EH (cell line): ENCODE data around the gene TOPBP1.

ENCODE experiments used
- DNase-seq: peaks from one replicate; pipeline ENCODE4 v3.0.0-alpha.2; 2015; ENCODE audit warnings: low read depth

Gene TOPBP1

DNA sequence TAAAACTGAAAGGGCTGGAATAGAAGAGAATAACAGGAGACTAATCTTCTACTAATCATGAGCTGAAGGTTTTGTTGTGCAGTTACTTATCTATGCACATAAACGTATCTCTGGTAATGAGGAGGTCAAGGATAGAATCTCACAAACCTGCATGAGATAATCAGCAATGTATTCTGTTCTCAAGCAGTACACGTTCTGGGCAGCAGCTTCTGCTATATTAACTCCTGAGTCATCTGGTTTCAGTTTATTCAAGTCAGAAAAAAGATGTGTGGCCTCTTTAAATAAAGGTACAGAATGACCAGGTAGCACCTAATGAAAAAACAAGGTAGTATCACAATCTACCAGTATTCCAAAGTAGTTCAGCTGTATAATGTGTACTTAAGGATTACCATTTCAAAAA, 53.4 kb downstream of the TOPBP1 start:
- DNase-seq, result no peak

DNA sequence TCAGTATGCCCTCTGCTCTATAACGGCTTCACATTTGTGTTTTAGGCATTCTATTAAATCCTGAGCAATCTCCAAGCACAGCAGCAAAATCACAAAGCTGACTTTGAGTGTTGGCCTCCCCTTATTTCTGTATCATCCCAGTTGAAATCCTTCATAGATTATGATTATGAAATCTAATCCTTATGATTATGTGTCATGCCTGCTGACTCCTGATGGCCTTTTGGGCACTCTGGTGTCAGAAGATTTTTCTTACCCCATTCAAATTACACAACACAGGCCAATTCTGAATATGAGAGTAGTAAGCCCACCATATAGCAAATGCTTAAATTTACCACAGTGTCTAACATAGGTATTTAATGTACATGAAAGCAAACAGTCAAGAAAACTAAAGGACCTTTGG, 53.9 kb downstream of the TOPBP1 start:
- no peak for DNase-seq

DNA sequence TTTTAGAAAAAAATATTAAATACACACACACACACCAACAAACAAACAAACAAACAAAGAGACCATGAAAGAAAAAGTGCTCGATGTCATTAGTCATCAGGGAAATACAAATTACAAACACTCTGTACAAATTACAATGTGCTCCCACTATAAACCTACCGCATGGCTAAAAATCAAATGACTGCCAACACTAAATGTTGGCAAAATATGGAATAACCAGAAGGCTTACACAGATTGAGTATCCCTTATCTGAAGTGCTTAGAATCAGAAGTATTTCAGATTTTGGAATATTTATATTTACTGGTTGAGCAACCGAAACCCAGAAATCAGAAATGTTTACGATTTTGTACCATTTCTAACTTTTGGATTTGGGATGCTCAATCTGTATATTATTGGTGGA, 54.8 kb downstream of the TOPBP1 start:
- DNase-seq, result no peak

DNA sequence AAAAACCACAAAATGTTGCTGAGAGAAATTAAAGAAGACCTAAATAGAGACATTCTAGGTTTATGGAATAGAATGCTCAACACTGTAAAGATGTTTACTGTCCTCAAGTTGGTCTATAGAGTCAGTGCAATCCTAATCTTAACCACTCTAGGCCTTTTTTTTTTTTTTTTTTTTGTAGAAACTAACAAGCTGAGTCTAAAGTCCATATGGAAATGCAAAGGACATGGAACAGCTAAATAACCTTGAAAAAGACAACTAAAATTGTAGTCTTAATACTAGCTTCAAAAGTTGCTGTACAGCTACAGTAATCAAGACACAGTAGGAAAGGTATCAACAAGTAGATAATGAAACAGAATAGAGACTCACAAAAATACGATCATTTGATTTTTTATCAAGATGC, 55.4 kb downstream of the TOPBP1 start:
- no peak for DNase-seq

DNA sequence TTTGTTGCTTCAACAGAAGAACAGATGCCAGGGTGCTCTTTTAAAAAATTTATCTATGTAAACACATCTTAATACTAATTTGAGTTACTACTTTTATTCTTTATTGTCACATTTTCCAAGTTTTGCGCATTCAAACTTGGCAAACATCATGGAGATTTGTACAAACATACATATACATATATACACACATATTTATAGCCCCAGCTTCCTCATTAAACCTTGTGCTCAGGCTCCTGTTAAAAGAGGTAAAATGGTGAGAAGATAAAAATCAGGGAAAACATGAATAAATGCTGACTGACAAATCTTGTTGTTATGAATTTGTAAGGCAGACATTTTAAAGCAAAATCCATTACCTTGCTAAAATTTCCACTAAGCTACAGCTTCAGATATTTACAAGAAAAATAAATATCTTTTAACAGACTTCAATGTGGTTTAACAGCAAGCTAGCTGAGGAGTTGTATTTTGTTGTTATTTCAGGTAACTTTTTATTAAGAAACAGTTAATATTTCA, 61.1 kb downstream of the TOPBP1 start:
- DNase-seq, result no peak

DNA sequence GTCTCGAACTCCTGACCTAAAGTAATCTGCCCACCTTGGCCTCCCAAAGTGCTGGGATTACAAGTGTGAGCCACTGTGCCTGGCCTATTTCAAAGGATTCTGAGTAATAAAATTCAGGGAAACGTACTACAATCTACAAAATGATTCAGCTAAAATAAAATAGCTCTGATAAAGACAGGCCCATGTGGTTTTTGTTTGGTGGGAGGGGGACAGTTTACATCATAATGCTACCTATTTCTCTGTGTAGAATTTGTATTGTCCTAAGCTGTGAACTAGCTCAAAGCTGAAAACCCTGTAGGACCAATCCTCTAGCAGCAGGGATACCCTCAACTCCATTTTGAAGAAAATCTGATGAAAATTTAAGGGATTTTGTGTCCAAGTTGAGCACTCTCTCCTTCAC, 62.5 kb downstream of the TOPBP1 start:
- DNase-seq, result no peak

DNA sequence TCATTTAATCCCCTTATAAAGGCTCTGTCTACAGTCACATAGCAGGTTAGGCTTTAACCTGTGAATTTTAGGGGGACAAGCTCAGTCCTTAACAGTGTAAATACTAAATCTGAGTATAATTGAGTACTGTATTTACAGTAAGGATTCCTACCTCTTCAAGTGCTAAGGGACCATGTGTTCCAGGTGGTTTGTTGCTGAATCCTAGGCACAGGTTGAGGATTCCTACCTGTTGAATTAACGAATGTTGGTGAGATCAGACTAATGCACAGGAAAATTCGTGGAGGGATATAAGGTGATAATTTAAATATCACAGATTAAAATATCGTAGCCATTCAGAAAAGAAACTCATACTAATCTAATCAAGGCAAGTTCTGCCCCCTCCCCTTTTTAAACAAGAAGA, 63.3 kb downstream of the TOPBP1 start:
- DNase-seq, result no peak

DNA sequence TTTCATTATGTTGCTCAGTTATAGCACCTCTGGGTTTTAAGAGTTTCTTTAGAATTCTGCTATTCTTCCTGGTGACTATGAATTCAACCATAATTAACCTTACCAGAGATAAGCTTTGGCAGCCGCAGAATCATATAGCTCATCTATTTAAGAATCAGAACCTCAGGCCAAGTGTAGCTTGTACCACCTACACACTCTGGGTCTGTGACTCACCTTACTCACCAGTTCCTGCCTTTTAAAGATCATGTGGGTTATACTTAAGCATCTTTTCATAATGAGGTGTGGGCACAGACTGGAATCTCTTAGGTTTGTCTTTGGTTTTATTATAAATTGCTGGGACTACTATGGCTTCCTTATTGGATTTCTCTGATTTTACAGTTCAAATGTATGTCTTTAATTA, 66.4 kb downstream of the TOPBP1 start:
- peak; percentile 45 for DNase-seq

DNA sequence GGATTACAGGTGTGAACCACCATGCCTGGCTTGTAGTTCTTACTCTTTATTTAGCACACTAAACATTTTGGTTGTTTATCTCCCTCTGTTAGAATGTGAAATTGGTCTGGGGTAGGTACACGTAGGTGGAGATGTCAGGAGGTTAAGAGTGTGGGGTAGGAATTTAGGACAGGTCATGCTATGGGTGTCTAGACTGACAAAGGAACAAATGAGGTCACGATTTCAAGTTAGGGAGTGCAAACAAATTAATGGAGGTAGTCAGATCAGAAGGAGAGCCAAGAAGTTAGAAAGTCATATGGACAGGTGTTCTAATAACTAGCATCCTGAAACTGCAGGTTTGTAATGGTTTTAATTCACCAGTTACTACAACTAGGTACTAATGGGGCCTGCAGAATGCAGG, 68.5 kb downstream of the TOPBP1 start:
- DNase-seq, result no peak

DNA sequence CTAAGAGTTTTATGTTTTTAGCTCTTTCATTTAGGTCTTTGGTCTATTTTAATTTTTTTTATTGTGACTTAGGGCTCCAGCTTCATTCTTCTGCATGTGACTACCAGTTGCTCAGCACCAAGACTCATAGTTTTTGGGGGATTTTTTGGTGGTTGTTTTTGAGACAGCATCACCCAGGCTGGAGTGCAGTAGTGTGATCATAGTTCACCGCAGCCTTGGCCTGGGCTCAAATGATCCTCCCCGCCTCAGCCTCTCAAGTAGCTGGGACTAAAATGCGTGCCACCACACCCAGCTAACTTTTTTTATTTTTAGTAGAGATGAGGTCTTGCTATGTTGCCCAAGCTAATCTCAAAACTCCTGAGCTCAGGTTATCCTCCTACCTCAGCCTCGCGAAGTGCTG, 68.9 kb downstream of the TOPBP1 start:
- DNase-seq, result no peak

DNA sequence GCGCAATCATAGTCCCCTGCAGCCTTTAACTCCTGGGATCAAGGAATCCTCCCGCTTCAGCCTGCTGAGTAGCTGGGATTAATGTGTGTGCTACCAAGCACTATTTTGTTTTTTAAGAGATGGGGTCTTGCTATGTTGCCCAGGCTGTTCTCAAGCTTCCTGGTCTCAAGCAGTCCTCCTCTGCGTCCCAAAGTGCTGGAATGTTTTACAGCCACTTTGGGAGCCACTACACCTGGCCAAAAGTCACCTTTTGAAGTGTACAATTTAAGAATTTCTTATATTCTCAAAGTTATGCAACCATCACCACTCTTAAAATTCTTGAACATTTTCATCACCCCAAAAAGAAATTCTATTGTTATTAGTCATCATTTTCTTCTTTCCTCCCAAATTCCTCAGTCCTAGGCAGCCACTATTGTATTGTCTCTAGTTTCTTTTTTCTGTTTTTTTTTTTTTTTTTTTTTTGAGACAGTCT, 70.4 kb downstream of the TOPBP1 start:
- DNase-seq, result peak; percentile 80

DNA sequence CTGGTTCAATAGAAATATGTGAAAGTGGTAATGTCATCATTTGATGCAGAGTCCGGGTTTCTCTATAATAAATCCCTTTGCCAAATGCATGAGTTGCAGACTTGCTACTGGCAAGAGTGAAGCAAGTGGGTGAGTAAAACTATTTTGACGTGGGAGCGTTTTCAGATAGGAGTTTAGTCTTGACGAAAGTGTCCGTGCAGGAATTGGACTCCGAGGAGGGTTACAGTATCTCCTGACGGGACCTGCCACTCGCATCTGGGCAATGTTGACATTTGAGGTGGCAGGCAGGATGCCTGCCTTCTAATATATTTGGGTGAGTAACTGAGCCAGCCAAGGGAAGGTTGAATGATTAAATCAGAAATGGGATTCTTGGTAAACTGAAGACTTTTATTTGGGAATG, 72.2 kb downstream of the TOPBP1 start:
- no peak for DNase-seq

DNA sequence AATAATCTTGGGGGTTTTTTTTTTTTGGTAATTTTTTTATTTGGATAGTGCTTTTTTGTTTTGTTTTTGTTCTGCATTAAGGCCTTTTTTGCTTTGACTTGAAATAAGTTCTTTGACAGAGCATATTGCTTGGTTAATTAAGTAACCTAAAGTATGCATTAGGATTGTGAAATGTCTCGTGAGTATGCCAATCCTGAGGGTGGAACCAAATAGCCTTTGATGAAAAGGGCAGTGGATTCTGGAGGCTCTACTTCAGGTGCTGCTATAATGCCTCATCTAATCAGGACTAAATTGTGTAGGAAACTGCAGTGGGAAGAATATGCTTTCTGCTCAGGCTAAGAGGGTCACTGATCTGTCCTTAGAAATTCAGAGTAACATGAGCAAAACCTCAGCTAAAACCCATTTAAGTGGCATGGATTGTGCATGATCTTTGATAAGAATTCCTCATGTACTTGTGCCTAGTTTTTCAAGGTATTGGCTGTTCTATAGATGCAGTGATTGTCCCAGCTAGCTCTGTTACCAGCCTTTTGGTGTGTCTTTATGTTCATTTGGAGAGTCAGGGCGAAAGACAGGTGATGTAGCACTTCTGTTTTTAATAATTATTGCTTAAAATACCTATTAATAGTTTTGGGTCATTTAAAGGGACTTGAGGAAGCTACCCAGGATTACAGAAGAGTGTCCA, 72.8 kb downstream of the TOPBP1 start:
- DNase-seq, result no peak

DNA sequence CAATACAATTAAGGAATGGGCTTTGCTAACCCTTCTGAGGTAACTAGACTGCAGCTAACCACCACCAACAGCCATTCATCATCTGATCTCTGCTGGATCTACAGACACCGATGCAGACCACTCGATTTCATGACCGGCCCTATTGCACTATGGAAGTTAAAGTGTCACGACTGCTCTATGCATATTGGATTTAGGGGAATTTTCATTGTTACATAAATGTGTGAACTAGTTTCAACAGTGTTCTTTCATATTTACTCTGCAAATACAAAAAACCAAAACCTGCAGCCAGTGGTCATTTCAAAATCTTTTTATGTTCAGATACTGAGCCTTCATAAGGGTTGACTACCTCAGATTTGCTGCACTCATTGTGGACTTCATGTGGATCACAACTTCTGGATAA, 73.7 kb downstream of the TOPBP1 start:
- DNase-seq, result no peak

DNA sequence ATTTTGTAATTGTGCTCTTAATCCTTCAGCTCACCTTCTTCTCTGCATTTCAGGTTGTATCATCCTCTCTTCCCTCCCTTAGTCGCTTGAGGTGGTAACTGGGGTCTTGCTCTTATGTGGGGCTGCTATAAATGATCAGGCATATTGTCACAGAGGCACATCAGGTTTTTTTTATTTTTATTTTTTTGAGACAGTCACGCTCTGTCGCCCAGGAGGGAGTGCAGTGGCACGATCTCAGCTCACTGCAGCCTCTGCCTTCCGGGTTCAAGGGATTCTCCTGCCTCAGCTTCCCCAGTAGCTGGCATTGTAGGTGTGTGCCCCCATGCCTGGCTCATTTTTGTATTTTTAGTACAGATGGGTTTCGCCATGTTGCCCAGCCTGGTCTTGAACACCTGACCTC, 78.3 kb downstream of the TOPBP1 start:
- DNase-seq, result no peak

DNA sequence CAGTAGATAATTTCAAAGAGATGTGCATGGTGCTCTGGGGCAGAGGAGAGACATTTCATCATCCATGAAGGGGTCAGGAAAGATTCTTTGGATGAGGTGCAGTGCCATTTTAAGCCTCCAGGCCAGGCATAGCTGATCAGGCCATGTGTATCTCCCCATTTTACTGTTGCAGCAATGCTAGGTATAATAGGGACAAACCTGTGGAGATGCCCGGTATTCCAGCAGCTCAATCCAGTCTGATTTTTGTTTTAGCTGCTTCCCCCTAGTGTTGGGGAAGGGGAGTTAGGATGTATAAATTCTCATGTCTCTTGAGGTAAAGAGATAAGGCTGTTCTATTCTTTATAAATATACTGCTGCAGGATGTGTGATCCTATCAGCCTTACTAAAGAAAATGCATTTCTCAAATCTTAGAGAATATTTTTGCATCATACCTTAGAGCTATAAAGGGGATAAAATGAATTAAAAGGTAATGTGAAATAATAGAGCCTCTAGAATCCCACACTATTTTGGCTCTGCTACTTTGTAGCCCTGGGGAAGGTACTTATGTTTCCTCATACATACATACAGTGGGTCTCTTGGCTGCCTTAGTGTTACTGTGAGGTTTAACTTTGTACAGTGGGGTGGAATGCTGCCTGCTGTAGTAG, 83.1 kb downstream of the TOPBP1 start:
- peak; percentile 63 for DNase-seq

DNA sequence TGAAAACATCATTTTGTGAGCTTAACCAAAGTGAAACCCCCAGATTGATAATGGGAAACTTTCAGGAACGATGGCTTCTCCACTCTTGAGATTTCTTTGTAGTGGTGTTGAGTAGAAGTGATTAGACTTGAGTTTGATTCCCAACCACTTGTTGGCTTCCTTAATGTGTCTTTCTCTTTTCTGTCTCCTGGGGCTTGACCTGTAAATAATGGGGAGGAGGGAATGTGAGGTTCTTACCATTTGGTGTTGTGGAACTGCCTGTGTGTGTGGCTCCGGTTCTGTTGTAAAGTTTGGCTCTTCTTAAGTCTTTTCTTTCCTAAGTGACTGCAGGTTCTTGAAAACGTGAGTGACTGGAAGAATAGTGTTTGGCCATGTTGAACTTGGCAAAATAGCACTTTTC, 85.6 kb downstream of the TOPBP1 start:
- no peak for DNase-seq

DNA sequence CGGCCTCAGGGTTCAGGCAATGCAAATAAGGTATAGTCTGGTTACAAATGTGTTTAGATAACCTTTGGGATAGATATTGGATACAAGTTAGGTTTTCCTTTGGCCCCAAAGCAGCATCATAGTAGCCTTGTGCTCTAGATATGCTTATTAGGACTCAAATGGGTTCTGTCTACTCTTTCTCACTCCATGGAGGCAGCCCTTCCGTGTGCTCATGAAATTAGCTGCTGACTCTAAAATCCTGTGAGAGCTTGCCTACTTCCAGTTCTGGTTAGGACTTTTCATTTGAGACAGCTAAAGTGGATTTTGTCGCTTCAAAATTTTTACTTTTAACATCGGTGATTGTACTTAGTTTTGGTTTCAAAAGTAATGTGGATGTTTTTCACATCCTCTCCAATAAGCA, 86.7 kb downstream of the TOPBP1 start:
- peak; percentile 16 for DNase-seq

DNA sequence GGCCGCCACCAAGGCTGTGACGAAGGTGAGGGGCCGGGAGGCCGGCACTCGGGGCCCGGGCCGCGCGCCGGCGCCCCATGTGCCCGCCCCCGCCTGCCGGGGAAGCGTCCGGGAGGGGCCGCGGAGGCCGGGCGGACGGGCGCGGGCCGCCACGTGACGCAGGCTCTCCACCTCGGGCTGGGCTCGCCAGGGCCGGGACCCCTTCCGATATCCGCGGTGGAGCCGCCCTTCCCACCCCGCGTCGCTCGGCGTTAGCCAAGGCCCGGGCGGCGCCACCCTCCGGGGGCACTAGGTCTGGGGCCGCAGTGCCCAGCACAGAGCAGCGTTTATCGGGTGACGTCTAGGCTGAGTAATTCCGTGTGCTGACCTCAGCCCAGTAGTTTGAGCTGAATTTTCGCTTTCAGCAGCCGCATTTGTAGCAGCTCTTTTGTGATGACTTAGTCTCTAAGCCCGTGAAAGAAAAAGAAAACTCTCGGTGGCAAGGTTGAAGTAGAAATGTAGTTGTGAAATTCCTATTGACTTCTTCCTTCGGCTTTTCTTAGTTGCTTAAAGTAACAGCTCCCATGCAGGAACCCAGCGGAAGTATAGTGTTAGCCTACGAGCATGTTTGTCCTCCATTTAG, 87.4 kb downstream of the TOPBP1 start:
- DNase-seq, result peak; percentile 74

DNA sequence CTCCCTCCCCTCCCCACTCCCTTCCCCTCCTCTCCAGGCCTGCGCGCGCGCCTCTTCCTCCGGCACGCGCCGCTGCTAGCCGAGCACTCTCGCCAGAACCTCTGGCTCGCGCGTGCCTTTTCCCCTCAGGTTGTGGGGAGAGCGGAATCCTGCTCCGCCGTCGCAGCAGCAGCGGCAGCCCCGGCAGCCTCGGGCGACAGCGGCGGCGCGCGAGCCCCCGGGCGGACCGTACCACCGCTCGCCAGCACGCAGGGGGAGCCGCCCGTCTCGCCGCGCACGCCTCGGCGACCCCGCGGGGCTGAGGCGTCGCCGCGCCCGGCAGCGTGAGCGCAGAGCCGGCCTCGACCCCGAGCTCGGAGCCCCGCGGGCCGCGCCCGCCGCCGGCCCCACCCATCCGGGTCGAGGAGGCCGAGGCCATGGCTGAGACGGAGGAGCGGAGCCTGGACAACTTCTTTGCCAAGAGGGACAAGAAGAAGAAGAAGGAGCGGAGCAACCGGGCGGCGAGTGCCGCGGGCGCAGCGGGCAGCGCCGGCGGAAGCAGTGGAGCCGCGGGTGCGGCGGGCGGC, 88.0 kb downstream of the TOPBP1 start, which contains the start of gene CDV3:
Gene CDV3 (plus strand): TSS at position 58 of the 566 bp plus-strand sequence. CDS start 359 bp downstream, at position 417.
- DNase-seq, result no peak

DNA sequence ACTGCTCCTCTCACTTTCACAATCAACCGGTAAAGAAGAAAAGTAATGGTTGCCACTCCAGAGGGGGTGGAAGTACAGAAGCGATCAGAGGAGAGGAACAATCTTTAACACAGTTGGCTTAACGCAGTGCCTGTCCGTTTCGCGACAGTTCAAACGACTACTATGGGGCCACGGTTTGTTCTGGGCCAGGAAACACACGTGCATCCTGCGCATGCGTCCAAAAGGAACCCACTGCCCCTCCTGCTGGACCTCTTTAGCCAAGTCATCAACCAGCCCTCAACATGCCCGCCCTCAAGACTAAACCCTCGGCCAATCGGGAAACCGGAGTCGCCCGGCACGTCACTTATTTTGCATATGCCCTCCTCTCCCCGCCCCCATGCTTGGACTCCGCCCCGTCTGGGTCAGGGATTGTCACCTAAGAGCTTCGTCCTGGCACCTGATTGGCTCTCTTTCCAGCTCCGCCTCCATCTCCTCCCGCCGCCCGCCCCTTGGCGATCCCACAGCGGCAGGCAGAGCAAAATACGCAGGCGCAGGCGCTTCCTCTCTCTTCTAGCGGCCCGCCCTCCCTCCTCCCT, 88.6 kb downstream of the TOPBP1 start:
- peak; percentile 100 for DNase-seq
